22Rv1 (cell line): Measurements from ENCODE around the gene ABL2.
"Not testable (repeated sequence)": the region's sequence is repeated elsewhere in the genome, so short reads cannot be mapped to it uniquely, and the experiment has no call there.

ENCODE experiments used
- H3K27ac ChIP-seq: fragments of 450-650 bp; 2 replicates; pipeline ENCODE4 v1.5.1; 2017
- CTCF ChIP-seq: fragments of 450-650 bp; IDR thresholded peaks from 2 replicates; pipeline ENCODE4 v1.5.1; 2017; ENCODE audit warnings: mild to moderate bottlenecking
- ZFX ChIP-seq: fragments of 450-650 bp; IDR thresholded peaks from 2 replicates; pipeline ENCODE4 v1.6.1; 2017; ENCODE audit warnings: antibody characterized with exemption, borderline replicate concordance

Gene ABL2

GRCh38 chr1:179143322-179143721 lies 86.2 kb downstream of the ABL2 start:
- no peak for TF ChIP-seq ZFX
- no peak for TF ChIP-seq CTCF
- no peak overlapping the region for H3K27ac ChIP-seq

- no peak for TF ChIP-seq ZFX
- no peak for TF ChIP-seq CTCF
- H3K27ac ChIP-seq, result no peak overlapping the region
Measured at GRCh38 chr1:179142889-179143299, 86.6 kb downstream of the ABL2 start.

GRCh38 chr1:179141592-179142251 lies 87.8 kb downstream of the ABL2 start:
- H3K27ac ChIP-seq, result no peak overlapping the region
- no peak for TF ChIP-seq ZFX
- TF ChIP-seq CTCF, result no peak

- H3K27ac ChIP-seq, result not testable (repeated sequence)
Measured at GRCh38 chr1:179138755-179139154, 90.7 kb downstream of the ABL2 start.

GRCh38 chr1:179137617-179138255 lies 91.7 kb downstream of the ABL2 start:
- TF ChIP-seq ZFX (no peak), CTCF (no peak)
- H3K27ac ChIP-seq, result no peak overlapping the region

- not testable (repeated sequence) for H3K27ac ChIP-seq
Measured at GRCh38 chr1:179135707-179136106, 93.8 kb downstream of the ABL2 start.

GRCh38 chr1:179135168-179135567 lies 94.3 kb downstream of the ABL2 start:
- H3K27ac ChIP-seq, result not testable (repeated sequence)

GRCh38 chr1:179129702-179130473 lies 99.6 kb downstream of the ABL2 start:
- H3K27ac ChIP-seq, result no peak overlapping the region
- TF ChIP-seq CTCF (no peak), ZFX (no peak)
